ENCODE data around the gene MMP24OS. TPM values are rescaled to one million over a fixed set of nuclear protein-coding genes. Genes with fewer than 3 reads are reported as not detected.
"Not testable (repeated sequence)": the region's sequence is repeated elsewhere in the genome, so short reads cannot be mapped to it uniquely, and the experiment has no call there.

Gene MMP24OS
- total RNA-seq, 1 donor from 2014 or later = 47.9 TPM

GRCh38 chr20:35254448-35254999 is 23.4 kb downstream of the MMP24OS start:
- H3K36me3 Mint-ChIP-seq (ENCODE audit: low read depth) = peaks cover 19% of the 10 kb centered on the region
- no peak overlapping the region for H3K4me3 Mint-ChIP-seq
- no peak for TF ChIP-seq CTCF (IDR thresholded peaks at IDR 0.05)
- POLR2A ChIA-PET = no interaction called here
- intact Hi-C loops (cut with micrococcal nuclease) = no loop called here
- H3K4me1 Mint-ChIP-seq = peaks cover 23% of the 10 kb centered on the region
- H3K27ac Mint-ChIP-seq = no peak overlapping the region
- no peaks in the 10 kb centered on the region for H3K27me3 Mint-ChIP-seq
- ATAC-seq (ENCODE audit: low read depth) = no peak
- no peak for DNase-seq
- no peaks in the 10 kb centered on the region for H3K9me3 Mint-ChIP-seq
- CTCF ChIA-PET = no interaction called here

GRCh38 chr20:35253010-35253409 is 24.9 kb downstream of the MMP24OS start:
- POLR2A ChIA-PET = interaction anchor here (0.7 kb wide), 1 partner anchor 427 kb away, joined by 5 read pairs; no protein-coding TSS in a partner anchor
- no peak for TF ChIP-seq CTCF (IDR thresholded peaks at IDR 0.05)
- ATAC-seq (ENCODE audit: low read depth) (no peak), DNase-seq (no peak)
- no peaks in the 10 kb centered on the region for H3K27me3 Mint-ChIP-seq
- H3K9me3 Mint-ChIP-seq = no peaks in the 10 kb centered on the region
- no peak overlapping the region for H3K27ac Mint-ChIP-seq
- H3K4me3 Mint-ChIP-seq = no peak overlapping the region
- CTCF ChIA-PET = no interaction called here
- intact Hi-C loops (cut with micrococcal nuclease) = no loop called here
- H3K4me1 Mint-ChIP-seq = peaks cover 23% of the 10 kb centered on the region
- H3K36me3 Mint-ChIP-seq (ENCODE audit: low read depth) = peaks cover 15% of the 10 kb centered on the region

- POLR2A ChIA-PET = not testable (repeated sequence)
Observed at GRCh38 chr20:35252598-35252997, 25.3 kb downstream of the MMP24OS start.

GRCh38 chr20:35252037-35252461 is 25.9 kb downstream of the MMP24OS start:
- peaks cover 12% of the 10 kb centered on the region for H3K36me3 Mint-ChIP-seq (ENCODE audit: low read depth)
- ATAC-seq (ENCODE audit: low read depth) = peak; percentile 70
- H3K27ac Mint-ChIP-seq = peak overlapping the region; percentile 61
- no peak overlapping the region for H3K4me3 Mint-ChIP-seq
- H3K9me3 Mint-ChIP-seq = no peaks in the 10 kb centered on the region
- TF ChIP-seq CTCF (IDR thresholded peaks at IDR 0.05) = no peak
- H3K27me3 Mint-ChIP-seq = no peaks in the 10 kb centered on the region
- intact Hi-C loops (cut with micrococcal nuclease) = no loop called here
- no peak for DNase-seq
- CTCF ChIA-PET = no interaction called here
- peaks cover 23% of the 10 kb centered on the region for H3K4me1 Mint-ChIP-seq
- POLR2A ChIA-PET = no interaction called here

More at GRCh38 chr20:35252598-35252997, 25.3 kb downstream of the MMP24OS start:
- H3K9me3 Mint-ChIP-seq; CTCF ChIA-PET; intact Hi-C loops (cut with micrococcal nuclease); ATAC-seq (ENCODE audit: low read depth); H3K4me3 Mint-ChIP-seq; DNase-seq; H3K27me3 Mint-ChIP-seq: not testable (repeated sequence)
- Mint-ChIP-seq H3K4me1 (peaks cover 23% of the 10 kb centered on the region), H3K36me3 (ENCODE audit: low read depth) (peaks cover 15% of the 10 kb centered on the region), H3K27ac (peak overlapping the region; percentile 61)

GRCh38 chr20:35251613-35251940 is 26.3 kb downstream of the MMP24OS start:
- ChIA-PET POLR2A (interaction anchor here (0.7 kb wide), 2 partner anchors 510 to 554 kb away, joined by 3 to 5 read pairs; no protein-coding TSS in a partner anchor), CTCF (no interaction called here)
- H3K36me3 Mint-ChIP-seq (ENCODE audit: low read depth) = peaks cover 8% of the 10 kb centered on the region
- H3K4me1 Mint-ChIP-seq = peaks cover 23% of the 10 kb centered on the region
- no peak for TF ChIP-seq CTCF (IDR thresholded peaks at IDR 0.05)
- H3K9me3 Mint-ChIP-seq = no peaks in the 10 kb centered on the region
- no peak overlapping the region for H3K4me3 Mint-ChIP-seq
- ATAC-seq (ENCODE audit: low read depth) (no peak), DNase-seq (no peak)
- H3K27ac Mint-ChIP-seq = peak overlapping the region; percentile 43
- no peaks in the 10 kb centered on the region for H3K27me3 Mint-ChIP-seq
- intact Hi-C loops (cut with micrococcal nuclease) = no loop called here
